ENCODE data around the gene PPA2. TPM values are rescaled to one million over a fixed set of nuclear protein-coding genes. Genes with fewer than 3 reads are reported as not detected.

Gene PPA2
- total RNA-seq, 2 donors from 2014 or later: 57.4 to 279 TPM

DNA sequence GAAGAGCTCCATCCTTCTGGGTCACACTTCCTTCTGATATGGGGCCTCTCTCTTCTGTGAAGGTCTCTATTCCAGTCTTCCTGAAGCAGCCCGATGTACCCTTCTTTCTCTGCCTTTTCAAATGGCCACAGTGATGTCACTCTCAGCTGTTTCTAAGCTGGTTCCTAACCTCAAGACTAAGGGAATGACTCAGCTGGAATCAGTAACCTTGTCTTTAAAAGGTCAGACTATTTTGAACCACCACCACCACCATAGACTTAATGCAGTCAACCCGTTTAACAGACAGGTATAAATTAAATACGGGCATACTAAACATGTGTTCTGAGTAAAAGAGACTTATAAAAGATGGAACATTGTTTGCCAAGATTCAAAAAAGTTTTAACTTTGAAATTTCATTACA, 121.0 kb downstream of the PPA2 start:
- no peak for ATAC-seq
- no peak overlapping the region for H3K27ac ChIP-seq
- no peak for DNase-seq
- TF ChIP-seq, protein P1, sequence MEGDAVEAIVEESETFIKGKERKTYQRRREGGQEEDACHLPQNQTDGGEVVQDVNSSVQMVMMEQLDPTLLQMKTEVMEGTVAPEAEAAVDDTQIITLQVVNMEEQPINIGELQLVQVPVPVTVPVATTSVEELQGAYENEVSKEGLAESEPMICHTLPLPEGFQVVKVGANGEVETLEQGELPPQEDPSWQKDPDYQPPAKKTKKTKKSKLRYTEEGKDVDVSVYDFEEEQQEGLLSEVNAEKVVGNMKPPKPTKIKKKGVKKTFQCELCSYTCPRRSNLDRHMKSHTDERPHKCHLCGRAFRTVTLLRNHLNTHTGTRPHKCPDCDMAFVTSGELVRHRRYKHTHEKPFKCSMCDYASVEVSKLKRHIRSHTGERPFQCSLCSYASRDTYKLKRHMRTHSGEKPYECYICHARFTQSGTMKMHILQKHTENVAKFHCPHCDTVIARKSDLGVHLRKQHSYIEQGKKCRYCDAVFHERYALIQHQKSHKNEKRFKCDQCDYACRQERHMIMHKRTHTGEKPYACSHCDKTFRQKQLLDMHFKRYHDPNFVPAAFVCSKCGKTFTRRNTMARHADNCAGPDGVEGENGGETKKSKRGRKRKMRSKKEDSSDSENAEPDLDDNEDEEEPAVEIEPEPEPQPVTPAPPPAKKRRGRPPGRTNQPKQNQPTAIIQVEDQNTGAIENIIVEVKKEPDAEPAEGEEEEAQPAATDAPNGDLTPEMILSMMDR (IDR thresholded peaks at IDR 0.05): no peak
- TF ChIP-seq POLR2A (IDR thresholded peaks at IDR 0.05): no peak
- WGBS, 2 donors: 94 to 96% methylated on average over 3 of the region's 3 CpGs
- intact Hi-C loops (cut with DNase I): no loop called here
- H3K4me3 ChIP-seq: no peak overlapping the region
- H3K36me3 ChIP-seq (replicated peaks in 1 of 2; ENCODE audit: insufficient read depth in 1 of 2, low read depth in 2 of 2): no peaks in the 10 kb centered on the region
- no peaks in the 10 kb centered on the region for H3K4me1 ChIP-seq
- H3K9me3 ChIP-seq: no peaks in the 10 kb centered on the region
- H3K27me3 ChIP-seq: no peaks in the 10 kb centered on the region

DNA sequence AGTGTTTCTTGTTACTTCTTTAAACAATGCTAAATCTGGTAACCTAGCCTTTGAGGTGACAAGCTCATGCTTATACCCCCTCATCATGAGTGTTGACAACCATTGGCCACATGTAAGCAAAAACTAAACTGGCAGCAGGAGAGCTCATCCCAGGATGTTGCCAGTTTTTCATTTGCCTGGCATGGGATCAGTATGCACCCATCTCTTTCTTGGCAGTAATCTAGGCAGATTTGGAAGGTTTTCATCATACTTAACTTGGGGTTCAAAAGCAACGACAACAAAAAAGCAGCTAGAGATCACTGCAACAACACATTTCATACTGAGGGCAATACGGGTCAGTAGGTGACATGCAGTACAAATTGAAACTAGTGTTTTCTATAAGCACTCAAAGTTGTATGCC, 122.0 kb downstream of the PPA2 start:
- Histone ChIP-seq H3K9me3 (no peaks in the 10 kb centered on the region), H3K36me3 (replicated peaks in 1 of 2; ENCODE audit: insufficient read depth in 1 of 2, low read depth in 2 of 2) (no peaks in the 10 kb centered on the region), H3K27ac (no peak overlapping the region), H3K27me3 (no peaks in the 10 kb centered on the region), H3K4me3 (no peak overlapping the region), H3K4me1 (no peaks in the 10 kb centered on the region)
- 95 to 96% methylated on average over 2 of the region's 2 CpGs for WGBS, 2 donors
- intact Hi-C loops (cut with DNase I): no loop called here
- TF ChIP-seq POLR2A (IDR thresholded peaks at IDR 0.05): no peak
- TF ChIP-seq, protein P1 (IDR thresholded peaks at IDR 0.05): no peak
- no peak for ATAC-seq
- DNase-seq: no peak

DNA sequence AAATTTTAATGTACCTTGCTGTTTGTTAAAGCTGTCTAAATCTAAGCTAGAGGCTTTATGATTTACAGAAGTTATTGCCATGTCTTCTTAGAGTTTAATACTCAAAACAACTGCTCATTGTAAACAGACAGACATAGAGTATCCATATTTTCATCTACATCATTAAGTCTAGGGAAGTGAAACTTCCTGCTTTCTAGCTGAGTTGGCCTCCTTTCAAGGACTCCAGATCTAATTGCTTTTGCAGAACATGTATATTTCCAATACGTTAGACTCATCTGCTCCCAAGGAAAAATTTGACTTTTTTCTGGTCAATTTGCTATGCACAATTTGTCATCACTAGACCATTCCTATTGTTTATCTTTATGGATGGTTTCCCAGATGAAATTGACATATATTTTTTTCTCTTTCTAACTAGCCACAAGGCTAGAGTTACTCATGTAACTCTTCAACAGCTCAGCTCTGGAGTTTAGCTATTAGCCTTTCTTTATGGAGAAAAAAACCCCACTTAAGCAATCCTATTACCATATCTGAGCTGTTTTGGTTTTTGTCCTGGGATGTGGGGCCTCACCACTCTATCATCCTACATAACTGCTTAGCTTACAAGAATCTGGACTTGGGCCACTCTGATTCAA, 122.9 kb downstream of the PPA2 start:
- intact Hi-C loops (cut with DNase I): no loop called here
- Histone ChIP-seq H3K36me3 (replicated peaks in 1 of 2; ENCODE audit: insufficient read depth in 1 of 2, low read depth in 2 of 2) (no peaks in the 10 kb centered on the region), H3K27me3 (no peaks in the 10 kb centered on the region), H3K9me3 (no peaks in the 10 kb centered on the region), H3K4me3 (no peak overlapping the region), H3K27ac (no peak overlapping the region), H3K4me1 (no peaks in the 10 kb centered on the region)
- ATAC-seq (no peak), DNase-seq (no peak)
- 37 to 72% methylated on average over 1 of the region's 1 CpG for WGBS, 2 donors
- TF ChIP-seq POLR2A (IDR thresholded peaks at IDR 0.05): no peak
- TF ChIP-seq, protein P1 (IDR thresholded peaks at IDR 0.05): no peak

DNA sequence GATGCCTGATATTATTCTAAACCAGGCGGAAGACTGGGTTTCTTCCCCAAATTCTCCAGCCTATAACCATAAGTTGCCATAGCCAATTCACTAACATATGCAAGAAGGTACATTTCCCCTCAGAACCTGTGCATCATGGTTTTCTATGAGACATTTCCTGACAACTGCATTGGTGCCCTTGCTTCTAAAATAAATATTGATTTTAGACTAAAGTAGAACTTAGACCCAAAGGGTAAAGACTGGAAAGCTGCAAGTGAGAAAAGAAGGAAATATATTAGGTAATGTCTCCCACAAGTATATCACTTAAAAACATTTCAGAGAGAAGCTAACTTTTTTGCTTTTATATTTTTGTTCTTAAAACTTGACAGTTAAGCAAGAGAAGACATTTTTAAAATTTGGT, 125.1 kb downstream of the PPA2 start:
- Histone ChIP-seq H3K9me3 (no peaks in the 10 kb centered on the region), H3K4me3 (no peak overlapping the region), H3K27me3 (no peaks in the 10 kb centered on the region), H3K36me3 (replicated peaks in 1 of 2; ENCODE audit: insufficient read depth in 1 of 2, low read depth in 2 of 2) (no peaks in the 10 kb centered on the region), H3K27ac (no peak overlapping the region), H3K4me1 (no peaks in the 10 kb centered on the region)
- ATAC-seq (no peak), DNase-seq (no peak)
- TF ChIP-seq, protein P1 (IDR thresholded peaks at IDR 0.05): no peak
- no peak for TF ChIP-seq POLR2A (IDR thresholded peaks at IDR 0.05)
- intact Hi-C loops (cut with DNase I): no loop called here
- WGBS, 2 donors: 94 to 100% methylated on average over 1 of the region's 1 CpG

DNA sequence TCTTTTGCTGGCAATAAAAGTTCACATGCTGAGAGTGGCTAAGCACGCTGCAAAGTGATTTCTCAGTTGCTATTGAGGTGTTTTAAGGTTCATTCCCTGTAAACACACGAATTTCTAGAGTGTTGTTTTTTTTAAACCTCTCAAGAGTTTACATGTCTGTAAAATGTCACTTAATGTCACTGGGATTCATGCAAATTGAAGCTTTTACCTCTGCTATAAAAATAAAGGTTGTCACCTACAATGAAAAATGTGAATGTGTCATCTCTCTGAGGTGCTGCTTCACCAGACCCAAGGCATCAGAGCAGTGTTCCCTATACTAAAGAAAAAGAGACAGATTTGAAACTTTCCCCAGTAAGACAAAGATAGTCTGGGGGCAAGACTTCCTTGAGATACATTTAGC, 127.0 kb downstream of the PPA2 start:
- TF ChIP-seq, protein P1 (IDR thresholded peaks at IDR 0.05): no peak
- no peak for TF ChIP-seq POLR2A (IDR thresholded peaks at IDR 0.05)
- H3K27me3 ChIP-seq: no peaks in the 10 kb centered on the region
- DNase-seq (no peak), ATAC-seq (no peak)
- intact Hi-C loops (cut with DNase I): no loop called here
- H3K4me3 ChIP-seq: no peak overlapping the region
- no peaks in the 10 kb centered on the region for H3K4me1 ChIP-seq
- no peak overlapping the region for H3K27ac ChIP-seq
- no peaks in the 10 kb centered on the region for H3K9me3 ChIP-seq
- H3K36me3 ChIP-seq (replicated peaks in 1 of 2; ENCODE audit: insufficient read depth in 1 of 2, low read depth in 2 of 2): no peaks in the 10 kb centered on the region
- 77 to 85% methylated on average over 2 of the region's 2 CpGs for WGBS, 2 donors
